Inflammatory macrophage treated with lipopolysaccharide for 4 hours (primary cell): ENCODE results near the gene AQP12A.
"Not testable (repeated sequence)": the region's sequence is repeated elsewhere in the genome, so short reads cannot be mapped to it uniquely, and the experiment has no call there.

Source experiments
- DNase-seq: peaks from one replicate; pipeline ENCODE4 v3.0.0-alpha.2; 2020

The AQP12A gene

DNA sequence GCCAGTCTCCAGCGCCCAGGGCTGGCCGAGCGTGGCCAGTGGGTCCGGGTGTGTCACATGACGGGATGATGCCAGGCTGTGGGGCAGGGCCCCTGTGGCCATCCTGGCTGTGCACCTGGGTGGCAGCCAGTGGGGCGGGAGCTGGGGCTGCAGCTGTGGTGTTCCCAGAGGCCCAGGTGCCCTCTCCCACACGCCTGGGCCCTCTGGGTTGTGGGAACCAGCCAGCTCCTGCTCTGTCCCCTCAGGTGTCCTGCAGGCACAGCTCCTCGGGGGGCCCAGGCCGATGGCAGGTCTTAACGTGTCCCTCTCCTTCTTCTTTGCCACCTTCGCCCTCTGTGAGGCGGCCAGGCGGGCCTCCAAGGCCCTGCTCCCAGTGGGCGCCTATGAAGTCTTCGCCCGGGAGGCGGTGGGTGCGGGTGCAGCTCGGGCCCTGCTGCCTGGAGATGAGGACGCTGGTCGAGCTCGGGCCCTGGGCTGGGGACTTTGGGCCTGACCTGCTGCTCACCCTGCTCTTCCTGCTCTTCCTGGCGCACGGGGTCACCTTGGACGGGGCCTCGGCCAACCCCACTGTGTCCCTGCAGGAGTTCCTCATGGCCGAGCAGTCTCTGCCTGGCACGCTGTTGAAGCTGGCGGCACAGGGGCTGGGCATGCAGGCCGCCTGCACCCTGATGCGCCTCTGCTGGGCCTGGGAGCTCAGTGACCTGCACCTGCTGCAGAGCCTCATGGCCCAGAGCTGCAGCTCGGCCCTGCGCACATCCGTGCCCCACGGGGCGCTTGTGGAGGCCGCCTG, at the start of gene AQP12A:
AQP12A (plus strand) TSS at position 236 of the 790 bp plus-strand sequence; CDS start at position 284, 48 bp downstream.
- not testable (repeated sequence) for DNase-seq

DNA sequence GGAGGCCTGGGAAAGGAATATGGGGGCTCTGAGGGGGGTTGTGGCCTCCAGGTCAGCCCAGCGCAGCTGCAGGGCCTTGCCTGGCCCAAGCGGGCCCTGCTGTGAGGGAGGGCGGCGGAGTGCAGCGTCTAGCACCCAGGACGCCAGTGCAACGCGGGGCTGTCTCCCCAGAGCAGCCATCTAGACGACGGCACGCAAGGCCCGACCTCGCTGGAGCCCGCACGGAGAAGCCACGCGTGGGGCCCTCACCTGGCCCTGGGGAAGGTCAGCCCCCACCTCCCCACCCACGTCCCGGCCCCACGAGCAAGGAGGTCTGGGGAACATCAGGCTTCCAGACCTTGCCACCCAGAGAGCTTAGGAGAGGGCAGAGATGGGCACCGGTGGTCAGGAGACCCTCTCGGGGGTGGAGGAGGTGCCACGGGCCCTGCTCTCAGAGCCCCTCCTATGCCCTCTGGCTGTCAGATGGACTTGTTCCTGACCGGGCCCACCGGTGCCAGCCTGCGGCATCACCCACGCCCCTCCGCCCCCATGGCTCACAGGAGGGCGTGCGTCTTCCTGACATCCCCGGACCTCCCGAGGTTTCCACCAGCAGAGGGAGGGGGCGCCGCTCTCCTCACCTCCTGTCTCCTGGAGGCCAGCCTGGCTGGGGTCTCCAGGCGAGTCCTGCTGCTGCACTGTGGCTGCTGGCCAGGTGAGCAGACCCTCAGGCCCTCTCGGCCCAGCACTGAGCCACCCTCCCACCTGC, 49.4 kb upstream of the AQP12A start:
- DNase-seq: no peak

- no peak for DNase-seq
Measured at GRCh38 chr2:240642806-240643092, 48.9 kb upstream of the AQP12A start.

GRCh38 chr2:240643093-240643810, 48.4 kb upstream of the AQP12A start:
- no peak for DNase-seq

DNA sequence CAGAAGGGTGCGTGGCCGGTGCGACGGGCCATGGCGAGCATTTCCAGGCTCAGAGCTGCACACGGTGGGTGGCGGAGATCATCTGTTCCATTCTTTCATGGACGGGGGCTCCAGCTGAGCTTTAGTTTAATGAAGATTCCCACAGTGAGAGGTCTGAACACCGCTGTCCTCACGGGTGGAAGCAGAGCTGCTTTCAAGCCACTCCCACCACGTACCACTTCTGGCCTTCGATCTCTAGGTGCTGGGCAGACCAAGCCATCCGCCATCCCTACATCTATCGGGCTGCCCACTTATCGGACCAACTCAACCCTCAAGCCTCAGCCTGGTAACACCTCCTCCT, 47.9 kb upstream of the AQP12A start:
- DNase-seq: no peak

- no peak for DNase-seq
Measured at GRCh38 chr2:240644171-240644651, 47.5 kb upstream of the AQP12A start.

DNA sequence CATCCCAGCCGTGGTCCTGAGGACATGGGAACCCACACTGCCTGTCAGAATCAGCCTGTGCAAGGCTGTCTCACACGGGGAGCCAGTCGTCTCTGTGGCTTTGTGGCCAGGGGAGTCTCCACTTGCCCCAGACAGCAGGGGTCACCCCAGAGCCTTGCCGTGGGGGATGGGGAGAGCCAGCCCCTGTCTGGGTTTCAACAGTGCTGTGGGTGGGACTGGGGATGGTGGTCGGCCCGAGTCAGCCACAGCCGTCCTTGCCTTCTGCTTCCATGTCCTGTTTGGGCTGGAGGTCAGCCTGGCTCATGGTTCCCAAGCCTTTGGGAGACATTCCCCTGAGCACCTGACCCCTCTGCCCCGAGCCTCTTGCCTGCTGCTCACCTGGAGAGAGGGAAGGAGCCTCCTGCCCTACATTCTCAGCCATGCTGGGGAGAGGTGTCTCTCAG, 46.8 kb upstream of the AQP12A start:
- DNase-seq: no peak

DNA sequence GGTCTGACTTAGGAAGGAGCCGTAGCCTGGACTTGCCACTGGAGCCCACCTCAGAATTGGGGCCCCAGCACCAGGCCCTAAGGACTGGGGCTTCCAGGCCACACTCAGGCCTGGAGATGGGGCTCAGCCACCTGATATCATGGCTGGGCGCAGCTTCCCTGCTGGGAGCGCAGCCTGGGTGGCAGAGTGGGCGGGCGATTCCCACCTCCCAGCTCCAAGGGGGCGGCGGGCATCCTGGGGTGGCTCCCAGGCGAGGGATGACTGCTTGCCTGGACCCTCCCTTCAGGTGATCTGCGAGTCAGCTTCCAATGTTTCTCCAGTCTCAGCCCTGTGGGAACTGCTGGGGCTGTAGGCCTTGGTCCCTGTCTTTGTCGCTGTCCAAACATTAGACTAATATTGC, 46.3 kb upstream of the AQP12A start:
- no peak for DNase-seq

DNA sequence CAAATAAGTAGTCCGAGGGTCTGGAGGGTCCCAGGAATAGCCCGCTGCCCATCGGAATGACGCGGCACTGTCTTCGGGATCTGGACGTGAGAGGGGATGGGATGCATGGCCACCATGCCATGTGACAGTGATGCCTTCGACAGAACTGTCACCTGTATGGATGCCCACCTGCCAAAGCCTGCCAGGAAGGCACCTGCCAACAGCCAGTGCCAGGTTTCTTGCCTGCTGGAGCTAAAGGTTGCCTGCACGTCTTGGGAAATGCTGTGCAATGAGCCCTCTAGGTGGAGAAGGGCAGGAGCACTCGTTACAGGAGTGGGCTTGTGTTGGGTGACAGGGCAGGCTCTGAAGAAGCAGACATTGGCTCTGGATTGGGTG, 45.9 kb upstream of the AQP12A start:
- no peak for DNase-seq

GRCh38 chr2:240646176-240646899, 45.3 kb upstream of the AQP12A start:
- DNase-seq: peak; percentile 43

- no peak for DNase-seq
Measured at GRCh38 chr2:240646900-240647502, 44.7 kb upstream of the AQP12A start.

- no peak for DNase-seq
Measured at GRCh38 chr2:240647503-240648154, 44.0 kb upstream of the AQP12A start.

DNA sequence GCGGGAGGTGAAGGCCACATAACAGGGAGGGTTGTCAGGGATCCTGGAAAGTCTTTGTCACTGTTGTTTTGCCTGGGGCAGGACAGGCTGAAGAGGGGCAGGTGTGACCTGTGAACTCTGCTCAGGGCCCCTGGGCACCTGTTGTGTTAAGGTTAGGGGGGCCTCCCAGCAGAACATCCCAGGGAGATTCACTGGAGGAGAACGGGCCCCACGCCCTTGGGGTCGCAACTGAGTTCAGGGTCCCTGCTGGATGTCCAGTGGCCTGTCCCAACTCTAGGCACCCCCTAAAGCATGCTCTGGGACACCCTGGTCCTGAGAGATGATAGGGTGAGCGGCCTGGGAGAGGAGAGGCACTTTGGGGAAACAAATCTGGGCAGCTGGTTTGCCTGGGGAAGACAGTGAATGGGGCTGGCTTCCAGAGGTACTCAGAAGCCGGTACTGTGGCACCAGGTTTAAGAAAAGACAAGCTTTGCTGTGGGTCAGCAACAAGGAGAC, 43.5 kb upstream of the AQP12A start:
- no peak for DNase-seq

- no peak for DNase-seq
Measured at GRCh38 chr2:240648650-240649275, 42.9 kb upstream of the AQP12A start.

GRCh38 chr2:240649331-240649730, 42.3 kb upstream of the AQP12A start:
- DNase-seq: no peak

DNA sequence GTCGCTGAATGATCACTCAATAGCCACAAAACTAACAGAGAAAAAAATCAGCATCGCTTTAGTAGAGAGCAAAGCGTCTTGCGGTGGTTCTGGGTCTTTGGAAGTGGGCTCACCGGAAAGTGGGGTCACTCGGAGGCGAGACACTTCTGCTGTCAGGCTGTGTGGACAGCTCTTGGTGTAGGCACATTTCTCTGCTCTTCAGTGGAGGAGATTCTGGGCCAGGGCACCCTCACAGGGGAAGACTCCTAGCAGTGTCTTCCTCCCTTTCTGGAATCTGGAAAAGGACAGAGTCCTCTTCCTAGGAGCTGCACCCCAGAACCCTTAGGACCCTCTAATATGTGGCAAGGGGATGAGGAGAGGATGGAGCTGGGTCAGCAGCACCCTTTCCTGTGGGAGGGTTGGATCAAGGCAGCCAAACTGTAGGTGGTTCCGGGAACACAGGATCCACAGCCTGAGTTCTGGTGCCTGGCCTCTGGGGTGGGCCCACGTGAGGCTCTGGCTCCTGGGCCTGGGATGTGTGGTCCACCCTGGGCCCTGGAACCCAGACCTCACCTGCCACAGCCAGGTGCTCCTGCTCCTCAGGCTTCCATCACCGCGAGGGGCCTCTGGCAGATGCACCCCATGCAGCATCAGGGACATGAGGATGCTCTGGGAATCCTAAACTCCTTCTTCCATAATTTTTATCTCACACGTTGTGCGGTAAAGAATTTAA, 41.3 kb upstream of the AQP12A start:
- no peak for DNase-seq

DNA sequence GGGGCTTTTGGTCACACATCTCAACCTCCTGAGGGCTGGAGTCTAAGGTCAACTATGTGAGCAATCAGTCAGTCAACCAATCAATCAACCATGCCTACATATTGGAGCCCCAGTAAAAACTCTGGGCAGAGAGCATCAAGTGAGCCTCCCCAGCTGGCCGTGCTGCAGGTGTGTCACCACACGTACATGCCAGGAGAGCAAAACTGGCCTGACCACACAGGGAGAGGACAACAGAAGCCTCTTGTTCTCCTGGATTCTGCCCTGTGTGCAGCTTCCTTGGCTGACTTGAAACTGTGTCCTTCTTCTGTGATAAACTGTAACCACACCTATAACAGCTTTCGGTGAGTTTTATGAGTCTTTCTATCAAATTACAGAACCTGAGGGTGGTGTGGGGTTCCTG, 40.5 kb upstream of the AQP12A start:
- no peak for DNase-seq

- DNase-seq: peak; percentile 69
Measured at GRCh38 chr2:240655931-240656886, 35.5 kb upstream of the AQP12A start.

DNA sequence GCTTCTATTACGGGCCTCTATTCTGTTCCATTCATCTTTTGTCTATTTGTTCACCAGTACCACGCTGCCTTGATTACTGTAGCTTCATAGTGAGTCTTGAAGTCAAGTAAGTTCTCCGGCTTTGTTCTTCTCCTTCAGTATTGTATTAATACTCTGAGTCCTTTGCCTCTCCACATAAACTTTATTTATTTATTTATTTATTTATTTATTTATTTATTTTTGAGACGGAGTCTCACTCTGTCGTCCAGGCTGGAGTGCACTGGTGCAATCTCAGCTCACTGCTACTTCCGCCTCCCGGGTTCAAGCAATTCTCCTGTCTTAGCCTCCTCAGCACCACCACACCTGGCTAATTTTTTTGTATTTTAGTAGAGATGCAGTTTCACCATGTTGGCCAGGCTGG, 31.8 kb upstream of the AQP12A start:
- DNase-seq: not testable (repeated sequence)

DNA sequence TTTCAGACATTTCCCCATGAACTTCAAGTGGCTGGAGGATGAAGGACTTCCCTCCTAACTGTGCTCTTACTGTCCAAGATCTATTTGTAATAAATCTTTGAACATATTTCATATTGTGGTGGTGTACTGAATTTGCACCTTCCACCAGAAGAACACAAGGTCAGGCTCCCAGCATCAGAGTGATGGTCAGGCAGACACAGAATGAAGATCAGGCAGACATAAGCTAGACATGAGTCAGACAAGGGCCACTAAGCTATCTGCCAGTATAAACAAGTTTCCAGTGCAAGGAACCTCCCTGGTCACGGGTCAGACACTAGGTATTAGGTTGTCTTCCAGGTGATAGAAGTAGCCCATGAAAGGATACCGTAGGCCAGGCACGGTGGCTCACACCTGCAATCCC, 29.0 kb upstream of the AQP12A start:
- DNase-seq: no peak
